VCaP (cell line): ENCODE results near the gene CARM1.

ENCODE experiments used
- H3K27ac ChIP-seq: fragments of 450-650 bp; 2 replicates; pipeline ENCODE4 v1.5.1; 2017
- TF ChIP-seq, protein P1 (sequence below): fragments of 450-650 bp; conservative IDR thresholded peaks from 2 replicates; pipeline ENCODE4 v1.5.1; 2017; ENCODE audit warnings: mild to moderate bottlenecking, moderate library complexity

Gene CARM1

DNA sequence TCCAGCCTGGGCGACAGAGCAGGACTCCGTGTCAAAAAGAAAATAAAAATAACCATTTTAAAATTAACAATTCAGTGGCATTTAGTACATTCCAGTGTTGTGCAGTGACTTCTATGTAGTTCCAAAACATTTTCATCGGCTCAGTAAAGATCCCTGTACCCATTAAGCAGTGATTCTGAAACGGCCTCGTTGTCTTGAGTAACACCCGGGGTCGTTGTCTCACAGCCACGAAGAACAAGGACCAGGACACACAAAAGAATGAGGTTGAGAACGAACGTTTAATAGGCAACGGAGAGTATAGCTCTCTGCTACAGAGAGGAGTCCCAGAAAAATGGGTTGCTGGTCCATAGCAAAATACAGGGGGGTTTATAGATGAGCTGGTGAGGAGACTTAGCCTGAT lies 33.0 kb upstream of the CARM1 start:
- no peak overlapping the region for H3K27ac ChIP-seq

DNA sequence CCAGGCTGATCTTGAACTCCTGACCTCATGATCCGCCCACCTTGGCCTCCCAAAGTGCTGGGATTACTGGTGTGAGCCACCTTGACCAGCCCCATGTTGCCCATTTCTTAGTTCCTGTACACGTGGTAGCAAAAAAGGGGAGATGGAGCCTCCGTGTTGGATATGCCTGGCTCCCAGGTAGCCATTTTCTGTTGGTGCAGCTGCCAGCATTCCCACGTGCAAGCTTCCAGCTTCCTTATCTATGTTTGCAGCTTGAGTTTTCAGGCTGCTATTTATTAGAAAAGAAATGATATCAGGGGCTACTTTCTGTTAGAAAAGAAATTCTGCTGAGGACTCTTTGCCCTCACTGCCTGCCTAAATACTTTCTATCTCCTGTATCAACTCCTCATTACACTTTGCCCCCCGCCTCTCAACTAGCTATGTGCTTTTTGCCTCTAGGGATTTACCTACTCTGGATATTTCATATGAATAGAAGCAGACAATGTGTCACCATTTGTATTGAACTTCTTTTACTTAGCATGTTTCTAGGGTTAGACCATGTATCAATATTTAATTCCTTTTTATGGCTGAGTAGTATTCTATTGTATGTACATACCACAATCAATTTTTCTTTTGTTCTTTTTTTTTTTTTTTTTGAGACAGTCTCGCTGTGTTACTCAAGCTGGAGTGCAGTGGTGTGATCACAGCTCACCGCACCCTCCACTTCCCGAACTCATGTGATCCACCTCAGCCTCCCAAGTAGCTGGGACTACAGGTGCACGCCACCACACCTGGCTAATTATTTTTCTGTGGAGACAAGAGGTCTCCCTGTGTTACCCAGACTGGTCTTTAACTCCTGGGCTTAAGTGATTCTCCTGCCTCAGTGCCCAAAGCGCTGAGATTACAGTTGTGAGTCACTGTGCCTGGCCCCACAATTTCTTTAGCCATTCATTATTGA lies 32.0 kb upstream of the CARM1 start:
- H3K27ac ChIP-seq: no peak overlapping the region
- TF ChIP-seq, protein P1, sequence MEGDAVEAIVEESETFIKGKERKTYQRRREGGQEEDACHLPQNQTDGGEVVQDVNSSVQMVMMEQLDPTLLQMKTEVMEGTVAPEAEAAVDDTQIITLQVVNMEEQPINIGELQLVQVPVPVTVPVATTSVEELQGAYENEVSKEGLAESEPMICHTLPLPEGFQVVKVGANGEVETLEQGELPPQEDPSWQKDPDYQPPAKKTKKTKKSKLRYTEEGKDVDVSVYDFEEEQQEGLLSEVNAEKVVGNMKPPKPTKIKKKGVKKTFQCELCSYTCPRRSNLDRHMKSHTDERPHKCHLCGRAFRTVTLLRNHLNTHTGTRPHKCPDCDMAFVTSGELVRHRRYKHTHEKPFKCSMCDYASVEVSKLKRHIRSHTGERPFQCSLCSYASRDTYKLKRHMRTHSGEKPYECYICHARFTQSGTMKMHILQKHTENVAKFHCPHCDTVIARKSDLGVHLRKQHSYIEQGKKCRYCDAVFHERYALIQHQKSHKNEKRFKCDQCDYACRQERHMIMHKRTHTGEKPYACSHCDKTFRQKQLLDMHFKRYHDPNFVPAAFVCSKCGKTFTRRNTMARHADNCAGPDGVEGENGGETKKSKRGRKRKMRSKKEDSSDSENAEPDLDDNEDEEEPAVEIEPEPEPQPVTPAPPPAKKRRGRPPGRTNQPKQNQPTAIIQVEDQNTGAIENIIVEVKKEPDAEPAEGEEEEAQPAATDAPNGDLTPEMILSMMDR: no peak

More for the DNA sequence above, 33.0 kb upstream of the CARM1 start:
- TF ChIP-seq, protein P1: no peak

- TF ChIP-seq, protein P1: no peak
- H3K27ac ChIP-seq: no peak overlapping the region
These were observed 28.6 kb upstream of the CARM1 start for GRCh38 chr19:10842788-10843187.

GRCh38 chr19:10846500-10847202 lies 24.7 kb upstream of the CARM1 start:
- H3K27ac ChIP-seq: no peak overlapping the region
- TF ChIP-seq, protein P1: no peak

- TF ChIP-seq, protein P1: no peak
- no peak within 1 kb of the TSS for H3K27ac ChIP-seq
These were observed 23.0 kb upstream of the CARM1 start, which contains the start of gene C19orf38 for GRCh38 chr19:10848230-10848856. Gene C19orf38 (plus strand): TSS chr19:10848415. CDS start chr19:10848509, 94 bp downstream.

- TF ChIP-seq, protein P1: no peak
- no peak overlapping the region for H3K27ac ChIP-seq
These were observed 20.7 kb upstream of the CARM1 start for GRCh38 chr19:10850631-10851030.
